ENCODE data around the gene MAPKAPK5.
A peak's percentile ranks its signal among the peaks of the same experiment; 100 is the strongest.

Gene MAPKAPK5

DNA sequence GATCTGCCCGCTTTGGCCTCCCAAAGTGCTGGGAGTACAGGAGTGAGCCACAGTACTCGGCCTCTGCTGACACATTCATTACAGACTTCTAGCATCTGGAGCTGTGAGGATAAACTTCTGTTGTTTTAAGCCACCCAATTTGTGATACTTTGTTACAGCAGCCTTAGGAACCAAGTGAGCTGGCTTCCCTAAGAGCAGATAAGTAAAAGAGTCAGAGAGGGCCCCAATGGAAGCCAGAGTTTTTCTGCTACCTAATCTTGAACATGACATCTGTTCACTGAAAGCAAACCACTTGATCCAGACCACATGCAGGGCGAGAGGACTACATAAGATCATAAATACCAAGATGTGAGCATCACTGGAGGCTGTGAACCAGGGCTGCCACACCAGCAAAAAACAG, 3.7 kb upstream of the MAPKAPK5 start:
- POLR2A ChIA-PET, result no interaction called here
- TF ChIP-seq, protein P1, sequence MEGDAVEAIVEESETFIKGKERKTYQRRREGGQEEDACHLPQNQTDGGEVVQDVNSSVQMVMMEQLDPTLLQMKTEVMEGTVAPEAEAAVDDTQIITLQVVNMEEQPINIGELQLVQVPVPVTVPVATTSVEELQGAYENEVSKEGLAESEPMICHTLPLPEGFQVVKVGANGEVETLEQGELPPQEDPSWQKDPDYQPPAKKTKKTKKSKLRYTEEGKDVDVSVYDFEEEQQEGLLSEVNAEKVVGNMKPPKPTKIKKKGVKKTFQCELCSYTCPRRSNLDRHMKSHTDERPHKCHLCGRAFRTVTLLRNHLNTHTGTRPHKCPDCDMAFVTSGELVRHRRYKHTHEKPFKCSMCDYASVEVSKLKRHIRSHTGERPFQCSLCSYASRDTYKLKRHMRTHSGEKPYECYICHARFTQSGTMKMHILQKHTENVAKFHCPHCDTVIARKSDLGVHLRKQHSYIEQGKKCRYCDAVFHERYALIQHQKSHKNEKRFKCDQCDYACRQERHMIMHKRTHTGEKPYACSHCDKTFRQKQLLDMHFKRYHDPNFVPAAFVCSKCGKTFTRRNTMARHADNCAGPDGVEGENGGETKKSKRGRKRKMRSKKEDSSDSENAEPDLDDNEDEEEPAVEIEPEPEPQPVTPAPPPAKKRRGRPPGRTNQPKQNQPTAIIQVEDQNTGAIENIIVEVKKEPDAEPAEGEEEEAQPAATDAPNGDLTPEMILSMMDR (IDR thresholded peaks at IDR 0.05; ENCODE audit: insufficient read depth, low read length, missing control alignments), result no peak
- no peak for DNase-seq (ENCODE audit: low read depth, low spot score)
- CTCF ChIA-PET, result interaction anchor here (1.0 to 1.3 kb wide), 2 partner anchors 15 to 26 kb away, joined by 3 to 5 read pairs; no protein-coding TSS in a partner anchor
- no peak overlapping the region for H3K4me3 ChIP-seq (ENCODE audit: low read depth, low read length)

DNA sequence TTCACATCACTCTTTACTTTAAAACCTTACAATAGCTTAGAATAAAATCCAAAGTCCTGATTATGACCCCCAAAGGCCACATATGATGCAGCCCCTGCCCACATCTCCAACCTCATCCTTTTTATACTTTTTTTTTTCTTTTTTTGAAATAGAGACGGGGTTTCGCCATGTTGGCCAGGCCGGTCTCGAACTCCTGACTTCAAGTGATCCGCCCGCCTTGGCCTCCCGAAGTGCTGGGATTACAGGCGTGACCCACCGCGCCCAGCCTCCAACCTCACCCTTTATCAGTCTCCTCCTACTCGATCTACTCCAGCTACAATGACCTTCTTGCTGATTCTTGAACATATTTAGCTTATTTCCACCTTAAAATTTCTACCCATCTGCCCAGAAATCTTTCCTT, 1.2 kb upstream of the MAPKAPK5 start:
- TF ChIP-seq, protein P1 (IDR thresholded peaks at IDR 0.05; ENCODE audit: insufficient read depth, low read length, missing control alignments), result no peak
- ChIA-PET POLR2A (no interaction called here), CTCF (interaction anchor here (1.1 to 1.3 kb wide), 2 partner anchors 28 to 103 kb away, joined by 3 to 4 read pairs; no protein-coding TSS in a partner anchor)

DNA sequence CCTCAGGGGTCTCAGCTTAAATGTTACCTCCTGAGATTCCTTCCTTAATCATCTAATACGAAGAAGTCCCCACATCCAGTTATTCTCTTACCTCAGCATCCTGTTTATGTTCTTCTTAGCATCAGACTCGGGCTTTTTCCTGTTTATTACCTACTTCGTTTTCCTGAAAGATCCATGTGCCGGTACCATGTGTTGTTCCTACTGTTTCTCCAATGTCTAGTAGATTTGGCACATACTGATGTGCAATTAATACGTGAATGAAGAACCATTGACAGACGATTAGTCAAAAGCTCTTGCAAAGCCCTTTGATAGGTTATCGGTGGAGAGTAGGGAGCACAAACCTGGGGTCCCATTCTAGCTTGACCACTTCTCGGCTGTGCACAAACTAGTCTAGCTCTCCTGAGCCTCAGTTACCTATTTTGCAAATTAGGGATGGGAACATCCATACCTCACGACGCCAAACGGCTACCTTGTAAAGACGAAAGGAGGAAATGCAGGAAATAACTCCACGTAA, 735 bp upstream of the MAPKAPK5 start:
- peak overlapping the region; percentile 96 for H3K4me3 ChIP-seq (ENCODE audit: low read depth, low read length)
- ChIA-PET CTCF (interaction anchor here (0.9 to 1.3 kb wide), 3 partner anchors 15 to 103 kb away, joined by 3 to 4 read pairs (median 3); no protein-coding TSS in a partner anchor), POLR2A (no interaction called here)
- no peak for DNase-seq (ENCODE audit: low read depth, low spot score)
- TF ChIP-seq, protein P1 (IDR thresholded peaks at IDR 0.05; ENCODE audit: insufficient read depth, low read length, missing control alignments), result no peak

More for the DNA sequence above, 1.2 kb upstream of the MAPKAPK5 start:
- peak overlapping the region; percentile 96 for H3K4me3 ChIP-seq (ENCODE audit: low read depth, low read length)
- DNase-seq (ENCODE audit: low read depth, low spot score), result no peak

DNA sequence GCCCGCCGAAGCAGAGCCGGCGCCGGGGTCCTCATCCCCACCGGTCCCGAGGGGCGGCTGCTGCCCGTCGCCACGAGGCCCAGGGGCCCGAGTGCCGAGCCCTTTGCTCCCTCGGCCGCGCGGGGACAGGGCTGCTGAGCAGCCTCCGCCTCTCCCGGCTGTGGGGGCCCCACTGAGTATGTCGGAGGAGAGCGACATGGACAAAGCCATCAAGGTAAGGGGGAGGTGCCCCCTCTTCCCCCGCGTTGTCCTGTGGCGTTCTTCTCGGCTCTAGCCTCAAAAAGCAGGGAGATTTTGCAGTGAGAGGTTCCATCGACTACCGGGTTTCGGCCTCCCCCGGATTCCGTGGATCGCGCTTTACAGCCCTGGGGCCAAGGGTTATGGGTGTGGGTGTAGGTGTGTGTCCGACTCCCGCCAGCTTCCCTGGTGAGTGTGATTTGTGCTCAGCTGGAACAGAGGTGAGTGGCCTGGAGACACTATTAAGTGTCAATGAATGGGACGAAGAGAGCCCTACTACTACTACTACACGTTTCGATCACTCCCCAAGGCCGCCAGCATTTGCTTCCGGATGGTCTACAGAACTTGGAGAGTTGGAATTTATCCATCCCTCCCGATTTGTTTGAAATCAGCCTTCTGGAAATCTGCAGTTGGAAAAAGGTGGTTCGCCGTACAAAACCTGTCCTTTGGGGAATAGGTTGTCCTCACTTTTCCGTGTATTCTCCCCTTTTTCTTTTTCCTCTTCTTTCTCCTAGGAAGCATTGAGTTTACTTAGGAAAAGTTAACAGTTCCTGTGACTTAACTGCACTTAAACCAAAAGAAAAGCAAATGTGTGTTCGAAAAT, 748 bp downstream of the MAPKAPK5 start:
- POLR2A ChIA-PET, result interaction anchor here (0.8 kb wide), 1 partner anchor 82 kb away, joined by 3 read pairs; no protein-coding TSS in a partner anchor
- CTCF ChIA-PET, result no interaction called here
- no peak for DNase-seq (ENCODE audit: low read depth, low spot score)
- H3K4me3 ChIP-seq (ENCODE audit: low read depth, low read length), result peak overlapping the region; percentile 96
- TF ChIP-seq, protein P1 (IDR thresholded peaks at IDR 0.05; ENCODE audit: insufficient read depth, low read length, missing control alignments), result no peak

DNA sequence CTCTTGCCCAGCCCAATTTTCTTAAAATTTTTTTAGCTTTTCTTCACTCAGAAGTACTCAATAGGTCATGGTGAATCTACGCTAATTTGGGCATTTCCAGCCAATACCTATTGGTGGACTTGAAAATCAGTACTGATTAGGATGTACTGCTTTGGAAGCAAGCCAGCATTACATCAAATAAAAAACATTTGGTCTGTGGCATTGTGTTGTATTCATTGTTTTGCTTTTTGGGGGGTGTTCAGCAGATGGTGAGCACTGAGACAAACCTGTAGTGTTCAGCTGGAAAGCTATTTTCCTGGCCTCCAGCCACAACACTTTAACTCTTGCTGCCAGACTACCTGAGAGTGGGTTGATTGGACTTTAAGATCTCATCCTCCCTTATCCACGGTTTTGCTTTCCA, 4.0 kb downstream of the MAPKAPK5 start:
- TF ChIP-seq, protein P1 (IDR thresholded peaks at IDR 0.05; ENCODE audit: insufficient read depth, low read length, missing control alignments), result no peak
- POLR2A ChIA-PET, result no interaction called here
- H3K4me3 ChIP-seq (ENCODE audit: low read depth, low read length), result no peak overlapping the region
- no peak for DNase-seq (ENCODE audit: low read depth, low spot score)
- CTCF ChIA-PET, result interaction anchor here (1.3 to 1.4 kb wide), 2 partner anchors 14 to 33 kb away, joined by 4 to 5 read pairs; no protein-coding TSS in a partner anchor

DNA sequence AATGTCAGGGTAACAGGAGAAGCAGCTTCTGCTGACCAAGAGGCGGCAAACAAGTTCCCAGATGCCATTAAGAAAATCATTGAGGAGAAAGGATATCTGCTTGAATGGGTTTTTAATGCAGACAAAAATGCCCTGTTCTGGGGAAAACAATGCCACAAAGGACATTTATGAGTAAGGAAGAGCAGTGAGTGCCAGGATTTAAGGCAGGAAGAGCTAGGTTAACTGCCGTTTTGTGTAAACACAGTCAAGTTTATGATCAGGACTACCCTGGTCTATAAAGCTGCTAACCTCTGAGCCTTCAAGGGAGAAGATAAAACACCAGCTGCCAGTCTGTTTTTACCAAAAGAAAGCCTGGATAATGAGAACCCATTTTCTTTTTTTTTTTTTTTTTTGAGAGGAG, 8.5 kb downstream of the MAPKAPK5 start:
- no peak overlapping the region for H3K4me3 ChIP-seq (ENCODE audit: low read depth, low read length)
- ChIA-PET POLR2A (no interaction called here), CTCF (no interaction called here)
- no peak for DNase-seq (ENCODE audit: low read depth, low spot score)
- TF ChIP-seq, protein P1 (IDR thresholded peaks at IDR 0.05; ENCODE audit: insufficient read depth, low read length, missing control alignments), result no peak
